Peyer's patch (tissue), 4 donors: ENCODE measurements around the gene CFAP300.

ENCODE experiments used
- CTCF ChIP-seq, 6 experiments: fragments of 450-650 bp in 4 of 6; fragments of 200-600 bp in 2 of 6; sonication (generic) in 1 of 6; IDR thresholded peaks; one replicate each; pipeline ENCODE4 v1.5.1; 2017 to 2019; ENCODE audit warnings: antibody characterized with exemption in 6 of 6, mild to moderate bottlenecking in 3 of 6, moderate library complexity in 1 of 6
- POLR2A ChIP-seq, 2 donors: fragments of 450-650 bp; IDR thresholded peaks; one replicate each; pipeline ENCODE4 v1.5.1; 2017; ENCODE audit warnings: antibody characterized with exemption in 2 of 2, mild to moderate bottlenecking in 2 of 2, moderate library complexity in 2 of 2

DNA sequence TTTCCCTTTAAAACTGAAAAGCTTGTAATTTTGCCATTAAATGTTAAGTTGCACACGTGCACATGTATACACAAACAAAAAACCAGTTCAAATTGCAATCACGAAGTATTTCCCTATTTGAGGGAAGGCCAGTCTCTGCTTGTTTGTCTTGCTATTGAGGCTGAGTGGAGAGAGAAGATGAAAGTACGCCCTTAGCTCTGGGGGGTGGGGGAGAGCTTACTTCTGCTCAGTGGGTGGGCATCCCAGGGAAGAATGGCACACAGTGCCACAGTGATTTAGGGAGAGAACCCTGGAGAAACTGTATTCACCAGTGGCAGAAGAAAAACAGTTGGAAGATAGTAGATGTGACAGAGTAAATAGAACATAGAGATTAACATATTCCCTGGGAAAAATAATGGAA, 71.7 kb downstream of the CFAP300 start:
- TF ChIP-seq POLR2A (IDR thresholded peaks at IDR 0.05), result no peak
- TF ChIP-seq CTCF (IDR thresholded peaks at IDR 0.05), result no peak
